ENCODE results near the gene KLHL34. TPM values are rescaled to one million over a fixed set of nuclear protein-coding genes. Genes with fewer than 3 reads are reported as not detected.

KLHL34 gene
- total and polyA plus RNA-seq, 11 donors: 3.3 to 12.3 (median 5.0) TPM

GRCh38 chrX:21700967-21701366 is 42.8 kb upstream of the KLHL34 start:
- Histone ChIP-seq H3K36me3 (peaks cover 0 to 4% (median 0%) of the 10 kb centered on the region in 9 donors), H3K27ac (no peak overlapping the region), H3K4me3 (no peak overlapping the region), H3K27me3 (peaks cover 0 to 3% (median 0%) of the 10 kb centered on the region in 9 donors), H3K4me1 (no peaks in the 10 kb centered on the region), H3K9me3 (no peaks in the 10 kb centered on the region)
- DNase-seq (no peak), ATAC-seq (no peak)
- intact Hi-C loops (cut with DNase I): no loop called here
- WGBS, 4 donors: 53 to 75% (median 68%) methylated on average over 3 of the region's 3 CpGs
- TF ChIP-seq POLR2A (IDR thresholded peaks at IDR 0.05) (no peak), CTCF (IDR thresholded peaks at IDR 0.05) (no peak)

GRCh38 chrX:21700275-21700674 is 42.1 kb upstream of the KLHL34 start:
- TF ChIP-seq POLR2A (IDR thresholded peaks at IDR 0.05) (no peak), CTCF (IDR thresholded peaks at IDR 0.05) (no peak)
- H3K4me1 ChIP-seq: no peaks in the 10 kb centered on the region
- H3K4me3 ChIP-seq: no peak overlapping the region
- H3K27ac ChIP-seq: no peak overlapping the region
- intact Hi-C loops (cut with DNase I): no loop called here
- H3K9me3 ChIP-seq: no peaks in the 10 kb centered on the region
- H3K27me3 ChIP-seq: peaks cover 0 to 3% (median 0%) of the 10 kb centered on the region in 9 donors
- ATAC-seq (no peak), DNase-seq (no peak)
- WGBS, 4 donors: 70 to 88% (median 84%) methylated on average over 5 of the region's 5 CpGs
- peaks cover 0 to 3% (median 0%) of the 10 kb centered on the region in 9 donors for H3K36me3 ChIP-seq

GRCh38 chrX:21699136-21699535 is 41.0 kb upstream of the KLHL34 start:
- H3K27ac ChIP-seq: no peak overlapping the region
- WGBS, 4 donors: 48 to 69% (median 53%) methylated on average over 3 of the region's 3 CpGs

GRCh38 chrX:21698272-21698671 is 40.1 kb upstream of the KLHL34 start:
- TF ChIP-seq CTCF (IDR thresholded peaks at IDR 0.05) (no peak), POLR2A (IDR thresholded peaks at IDR 0.05) (no peak)
- no peak overlapping the region for H3K27ac ChIP-seq
- no peaks in the 10 kb centered on the region for H3K9me3 ChIP-seq
- H3K4me1 ChIP-seq: no peaks in the 10 kb centered on the region
- intact Hi-C loops (cut with DNase I): no loop called here
- WGBS, 4 donors: 59 to 72% (median 59%) methylated on average over 4 of the region's 4 CpGs
- H3K27me3 ChIP-seq: no peaks in the 10 kb centered on the region
- ATAC-seq: no peak
- no peak overlapping the region for H3K4me3 ChIP-seq
- DNase-seq: no peak
- H3K36me3 ChIP-seq: no peaks in the 10 kb centered on the region

More at GRCh38 chrX:21699136-21699535, 41.0 kb upstream of the KLHL34 start:
- Histone ChIP-seq H3K36me3 (no peaks in the 10 kb centered on the region), H3K27me3 (peaks cover 0 to 3% (median 0%) of the 10 kb centered on the region in 9 donors), H3K4me3 (no peak overlapping the region), H3K4me1 (no peaks in the 10 kb centered on the region), H3K9me3 (no peaks in the 10 kb centered on the region)
- DNase-seq (no peak), ATAC-seq (peak in 1 of 4 donors; percentile 18)
- TF ChIP-seq POLR2A (IDR thresholded peaks at IDR 0.05) (no peak), CTCF (IDR thresholded peaks at IDR 0.05) (no peak)
- intact Hi-C loops (cut with DNase I): no loop called here
